GM21737 (cell line): ENCODE data around the gene RUSC2.
"Not testable (repeated sequence)": the region's sequence is repeated elsewhere in the genome, so short reads cannot be mapped to it uniquely, and the experiment has no call there.

Source experiments
- ATAC-seq: cut with Tn5 transposase; IDR thresholded peaks from one replicate; pipeline ENCODE4 v1.9.1; 2021; ENCODE audit warnings: mild to moderate bottlenecking, moderate library complexity; ENCODE audit not compliant: unreplicated experiment

Gene RUSC2, protein sequence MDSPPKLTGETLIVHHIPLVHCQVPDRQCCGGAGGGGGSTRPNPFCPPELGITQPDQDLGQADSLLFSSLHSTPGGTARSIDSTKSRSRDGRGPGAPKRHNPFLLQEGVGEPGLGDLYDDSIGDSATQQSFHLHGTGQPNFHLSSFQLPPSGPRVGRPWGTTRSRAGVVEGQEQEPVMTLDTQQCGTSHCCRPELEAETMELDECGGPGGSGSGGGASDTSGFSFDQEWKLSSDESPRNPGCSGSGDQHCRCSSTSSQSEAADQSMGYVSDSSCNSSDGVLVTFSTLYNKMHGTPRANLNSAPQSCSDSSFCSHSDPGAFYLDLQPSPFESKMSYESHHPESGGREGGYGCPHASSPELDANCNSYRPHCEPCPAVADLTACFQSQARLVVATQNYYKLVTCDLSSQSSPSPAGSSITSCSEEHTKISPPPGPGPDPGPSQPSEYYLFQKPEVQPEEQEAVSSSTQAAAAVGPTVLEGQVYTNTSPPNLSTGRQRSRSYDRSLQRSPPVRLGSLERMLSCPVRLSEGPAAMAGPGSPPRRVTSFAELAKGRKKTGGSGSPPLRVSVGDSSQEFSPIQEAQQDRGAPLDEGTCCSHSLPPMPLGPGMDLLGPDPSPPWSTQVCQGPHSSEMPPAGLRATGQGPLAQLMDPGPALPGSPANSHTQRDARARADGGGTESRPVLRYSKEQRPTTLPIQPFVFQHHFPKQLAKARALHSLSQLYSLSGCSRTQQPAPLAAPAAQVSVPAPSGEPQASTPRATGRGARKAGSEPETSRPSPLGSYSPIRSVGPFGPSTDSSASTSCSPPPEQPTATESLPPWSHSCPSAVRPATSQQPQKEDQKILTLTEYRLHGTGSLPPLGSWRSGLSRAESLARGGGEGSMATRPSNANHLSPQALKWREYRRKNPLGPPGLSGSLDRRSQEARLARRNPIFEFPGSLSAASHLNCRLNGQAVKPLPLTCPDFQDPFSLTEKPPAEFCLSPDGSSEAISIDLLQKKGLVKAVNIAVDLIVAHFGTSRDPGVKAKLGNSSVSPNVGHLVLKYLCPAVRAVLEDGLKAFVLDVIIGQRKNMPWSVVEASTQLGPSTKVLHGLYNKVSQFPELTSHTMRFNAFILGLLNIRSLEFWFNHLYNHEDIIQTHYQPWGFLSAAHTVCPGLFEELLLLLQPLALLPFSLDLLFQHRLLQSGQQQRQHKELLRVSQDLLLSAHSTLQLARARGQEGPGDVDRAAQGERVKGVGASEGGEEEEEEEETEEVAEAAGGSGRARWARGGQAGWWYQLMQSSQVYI (N-terminal part only)

DNA sequence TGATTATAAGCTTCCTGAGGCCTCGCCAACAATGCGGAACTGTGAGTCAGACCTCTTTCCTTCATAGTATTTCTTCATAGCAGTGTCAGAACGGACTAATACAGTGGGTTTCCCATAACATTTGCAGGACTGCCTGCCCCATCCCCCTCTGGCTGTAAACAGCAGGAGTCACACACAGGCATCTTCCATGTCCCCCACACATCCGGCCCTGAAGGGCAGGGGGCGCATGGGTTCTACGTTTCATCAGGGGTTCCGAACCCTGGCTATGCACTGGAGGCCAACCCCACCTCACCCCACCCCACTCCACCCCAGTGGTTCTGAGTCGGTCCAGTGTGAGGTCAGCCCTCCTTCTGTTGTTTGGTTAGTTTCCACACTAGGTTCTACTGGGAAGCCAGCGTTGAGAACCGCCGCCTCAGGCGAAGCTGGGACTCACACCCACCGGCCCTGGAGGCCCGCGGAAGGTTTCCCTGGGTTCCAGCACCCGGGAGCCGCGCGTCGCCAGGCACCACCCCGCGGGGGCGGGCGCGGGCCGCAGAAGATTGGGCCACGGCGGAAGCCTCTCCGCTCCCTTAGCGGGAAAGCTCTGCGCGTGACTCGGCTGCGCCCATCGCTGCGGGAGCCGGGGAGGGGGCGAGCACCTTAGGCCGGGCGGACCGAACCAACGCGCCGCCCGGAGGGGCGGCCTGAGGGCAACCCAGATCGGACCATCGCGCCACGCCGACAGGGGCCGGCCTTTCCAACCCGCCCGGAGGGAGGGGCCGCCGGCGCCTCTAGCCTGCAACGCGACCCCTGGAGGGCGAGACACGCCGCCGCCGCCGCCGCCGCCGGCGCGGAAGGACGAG, at the start of gene RUSC2:
RUSC2 (plus strand) TSS at position 799 of the 842 bp plus-strand sequence. CDS start 56,411 bp downstream, outside the sequence.
- no peak for ATAC-seq

DNA sequence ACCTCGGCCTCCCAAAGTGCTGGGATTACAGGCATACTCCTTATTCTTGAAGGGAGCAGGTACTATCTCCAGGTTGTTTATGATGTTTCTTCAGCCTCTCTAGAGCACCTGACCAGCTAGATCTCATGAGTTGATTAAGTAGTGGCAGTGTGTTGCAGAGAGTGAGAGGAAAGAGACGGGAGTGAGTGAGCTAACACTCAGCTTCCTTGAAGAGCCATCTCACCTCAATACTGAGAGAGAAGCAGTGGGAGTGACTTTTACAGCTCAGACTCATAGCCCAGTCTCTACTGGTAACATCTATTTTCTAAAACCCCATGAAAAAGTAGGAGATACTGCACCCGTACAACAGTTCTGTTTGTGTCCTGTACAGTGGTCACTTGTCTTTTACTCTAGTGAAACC, 43.9 kb upstream of the RUSC2 start:
- no peak for ATAC-seq

DNA sequence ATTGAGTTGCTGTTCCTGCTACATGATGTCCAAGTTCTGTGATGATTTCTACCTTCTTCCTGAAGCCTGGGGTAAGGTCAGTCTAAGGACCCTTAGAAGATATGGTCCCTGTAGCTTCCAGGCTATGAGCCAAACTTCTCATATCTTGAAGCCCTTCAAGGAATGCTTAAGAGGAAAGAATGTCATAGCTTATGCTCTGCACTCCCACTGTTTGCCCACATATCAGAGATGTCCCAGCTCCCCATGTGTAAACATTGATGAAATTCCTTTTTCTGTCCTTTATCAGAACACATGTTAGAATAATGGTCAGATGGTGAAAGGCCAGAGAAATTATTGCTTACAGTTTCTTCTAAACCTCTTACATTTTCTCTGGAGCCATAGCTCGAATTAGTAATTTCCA, 41.4 kb upstream of the RUSC2 start:
- ATAC-seq, result no peak

DNA sequence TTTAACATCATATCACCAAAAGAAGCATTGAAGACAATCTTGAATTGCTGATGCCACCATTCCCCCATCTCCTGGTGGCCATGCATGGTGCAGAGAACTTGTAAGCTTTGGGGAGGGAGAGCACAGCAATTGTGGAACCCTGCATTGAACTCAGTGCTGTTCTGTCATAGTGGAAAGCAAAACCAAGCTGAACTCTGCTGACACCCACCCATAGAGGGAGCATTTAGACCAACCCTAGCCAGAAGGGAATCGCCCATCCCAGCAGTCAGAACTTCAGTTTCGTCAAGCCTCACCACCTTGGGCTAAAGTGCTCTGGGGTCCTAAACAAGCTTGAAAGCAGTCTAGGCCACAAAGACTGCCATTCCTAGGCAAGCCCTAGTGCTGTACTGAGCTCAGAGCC, 37.4 kb upstream of the RUSC2 start:
- no peak for ATAC-seq

DNA sequence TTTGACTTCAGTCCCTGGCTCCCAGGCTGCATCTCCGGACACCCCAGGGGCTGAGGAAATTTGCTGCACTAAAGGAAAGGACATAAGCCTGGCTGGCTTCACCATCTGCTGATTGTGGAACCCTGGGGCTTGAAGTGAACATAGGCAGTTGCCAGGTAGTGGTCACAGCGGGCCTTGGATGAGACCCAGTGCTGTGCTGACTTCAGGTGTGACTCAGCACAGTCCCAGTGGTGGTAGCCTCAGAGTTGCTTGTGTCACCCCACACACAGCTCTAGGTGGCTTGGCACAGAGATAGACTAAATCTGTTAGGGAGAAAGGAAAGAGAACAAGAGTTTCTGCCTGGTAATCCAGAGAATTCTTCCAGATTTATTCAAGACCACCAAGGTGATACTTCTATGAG, 36.1 kb upstream of the RUSC2 start:
- ATAC-seq, result no peak

DNA sequence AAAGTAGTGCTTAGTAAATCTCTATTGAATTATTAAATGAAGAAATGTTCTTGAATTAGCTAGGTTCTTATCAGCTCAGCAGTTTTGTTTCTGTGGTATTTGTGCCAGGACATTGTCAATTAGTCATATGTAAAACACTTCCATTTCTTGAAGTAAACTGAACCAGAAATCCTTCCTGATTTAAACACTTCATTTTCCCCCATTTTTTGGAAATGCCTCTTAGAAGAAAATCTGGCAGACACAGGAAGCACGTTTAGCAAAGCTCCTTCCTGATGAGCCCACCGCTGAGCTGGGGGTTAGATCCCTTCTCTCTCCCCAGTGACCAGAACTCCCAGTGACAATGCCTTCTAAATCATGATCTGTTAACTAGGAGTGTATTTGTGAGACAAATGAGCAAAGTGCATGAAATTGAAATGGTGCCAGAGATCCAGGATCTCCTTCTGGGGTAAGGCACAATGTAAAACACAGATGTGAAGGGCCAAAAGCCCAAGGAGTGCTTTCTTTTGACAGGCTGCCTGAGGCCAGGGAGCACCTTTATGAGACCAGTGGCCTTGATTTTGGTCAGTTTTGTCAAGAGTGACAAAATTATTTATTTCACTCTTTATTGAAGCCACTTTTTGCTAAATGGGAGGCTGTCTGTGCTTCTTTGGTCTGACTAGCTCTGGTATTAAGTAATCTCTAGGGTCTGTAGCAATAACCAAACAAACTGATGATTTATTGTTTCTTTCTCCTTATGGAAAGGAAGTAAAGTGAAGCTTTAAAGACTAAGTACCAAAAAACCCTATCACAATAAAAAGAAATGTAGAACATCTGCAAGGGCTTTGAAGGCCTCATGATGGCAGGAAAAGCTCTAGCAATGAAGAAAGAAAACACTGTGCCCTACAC, 25.5 kb upstream of the RUSC2 start:
- no peak for ATAC-seq

DNA sequence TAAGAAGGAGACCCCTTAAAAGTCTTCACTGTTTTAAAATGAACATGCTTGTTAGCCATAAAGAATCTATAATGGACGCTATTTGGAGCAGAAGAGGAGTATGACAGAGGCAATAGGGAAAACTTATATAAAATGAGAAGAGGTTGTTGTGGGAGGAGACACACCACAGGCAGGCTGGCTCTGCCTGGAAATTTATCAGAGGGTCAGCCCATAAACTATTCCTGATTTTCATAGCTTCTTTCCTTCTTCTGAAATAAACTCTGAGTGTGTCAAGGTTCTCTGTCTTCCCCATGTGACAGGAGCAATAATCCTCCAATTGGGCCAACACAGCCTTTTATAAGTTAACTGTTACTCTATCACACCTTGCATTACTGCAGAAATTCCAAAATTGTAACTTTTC, 19.6 kb upstream of the RUSC2 start:
- ATAC-seq, result no peak

DNA sequence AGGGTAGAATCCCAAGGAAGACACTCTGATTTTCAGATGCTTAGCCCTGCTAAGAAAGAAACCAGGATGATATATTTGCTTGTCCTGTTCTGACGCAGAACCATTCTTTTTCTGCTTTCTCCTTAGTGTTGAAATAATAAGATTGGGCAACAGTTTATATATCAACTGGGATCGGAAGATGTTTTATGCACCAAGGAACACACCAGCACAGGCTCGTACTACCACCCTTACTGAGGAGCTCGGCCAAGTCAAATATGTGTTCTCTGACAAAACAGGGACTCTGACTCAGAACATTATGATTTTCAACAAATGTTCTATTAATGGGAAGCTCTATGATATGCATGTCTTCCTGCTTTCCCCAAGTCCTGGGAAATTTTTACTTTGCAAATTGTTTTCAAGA, 19.0 kb upstream of the RUSC2 start:
- no peak for ATAC-seq

DNA sequence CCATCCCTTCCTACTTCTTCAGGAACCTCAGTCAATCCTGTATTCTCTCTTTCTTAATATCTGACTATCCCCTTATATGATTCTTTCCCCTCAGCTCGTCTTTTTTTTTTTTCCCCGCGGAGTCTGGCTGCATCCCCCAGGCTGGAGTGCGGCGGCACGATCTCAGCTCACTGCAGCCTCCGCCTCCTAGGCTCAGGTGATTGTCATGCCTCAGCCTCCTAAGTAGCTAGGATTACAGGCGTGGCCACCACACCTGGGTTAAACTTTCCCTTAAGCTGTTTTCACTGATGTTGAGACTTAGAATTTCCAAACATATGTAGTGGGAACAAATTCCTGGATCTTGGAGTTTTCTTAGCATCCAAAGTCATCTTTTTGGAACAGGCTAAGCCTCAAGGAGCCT, 13.3 kb upstream of the RUSC2 start:
- ATAC-seq, result no peak

DNA sequence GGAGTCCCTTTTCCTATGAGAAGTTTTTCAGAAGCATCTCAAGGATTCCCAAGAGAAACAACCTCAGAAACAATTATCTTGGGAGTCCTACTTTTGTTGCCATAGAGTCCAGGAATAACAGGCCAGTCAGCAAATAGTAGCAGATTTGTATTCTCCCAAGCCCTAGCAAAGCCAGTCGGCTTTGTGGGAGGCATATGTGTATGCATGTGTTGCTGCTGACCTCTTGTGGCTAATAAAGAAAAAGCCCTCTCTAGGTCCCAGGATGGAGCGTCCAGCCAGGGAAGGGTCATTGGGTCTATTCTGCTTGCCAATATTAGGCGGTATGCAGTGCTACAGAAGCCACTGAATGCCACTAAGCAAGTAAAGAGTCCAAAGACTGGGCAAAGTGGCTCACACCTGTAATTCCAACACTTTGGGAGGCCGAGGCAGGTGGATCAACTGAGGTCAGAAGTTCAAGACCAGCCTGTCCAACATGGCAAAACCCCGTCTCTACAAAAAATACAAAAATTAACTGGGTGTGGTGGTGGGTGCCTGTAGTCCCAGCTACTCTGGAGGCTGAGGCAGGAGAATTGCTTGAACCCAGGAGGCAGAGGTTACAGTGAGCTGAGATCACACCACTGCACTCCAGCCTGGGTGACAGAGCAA, 12.6 kb upstream of the RUSC2 start:
- not testable (repeated sequence) for ATAC-seq

DNA sequence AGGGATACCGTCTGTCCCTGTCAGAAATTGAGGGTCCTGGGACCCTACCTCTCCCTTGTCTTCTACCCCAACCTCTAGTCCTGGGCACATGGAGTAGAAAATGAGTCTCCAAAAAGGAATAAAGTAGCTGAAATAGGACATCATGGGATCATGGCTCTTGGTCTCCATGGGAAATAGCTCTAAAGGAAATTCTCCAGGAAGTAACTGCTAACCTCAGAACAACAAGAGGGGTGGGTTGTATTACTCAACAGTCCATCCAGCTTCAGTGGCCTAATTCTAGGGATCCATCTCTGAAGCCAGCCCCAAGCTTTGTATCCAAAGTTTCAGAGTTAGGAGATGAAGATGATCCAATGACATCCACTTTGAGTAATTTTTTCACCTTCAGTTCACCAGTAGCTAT, 11.0 kb upstream of the RUSC2 start:
- no peak for ATAC-seq

DNA sequence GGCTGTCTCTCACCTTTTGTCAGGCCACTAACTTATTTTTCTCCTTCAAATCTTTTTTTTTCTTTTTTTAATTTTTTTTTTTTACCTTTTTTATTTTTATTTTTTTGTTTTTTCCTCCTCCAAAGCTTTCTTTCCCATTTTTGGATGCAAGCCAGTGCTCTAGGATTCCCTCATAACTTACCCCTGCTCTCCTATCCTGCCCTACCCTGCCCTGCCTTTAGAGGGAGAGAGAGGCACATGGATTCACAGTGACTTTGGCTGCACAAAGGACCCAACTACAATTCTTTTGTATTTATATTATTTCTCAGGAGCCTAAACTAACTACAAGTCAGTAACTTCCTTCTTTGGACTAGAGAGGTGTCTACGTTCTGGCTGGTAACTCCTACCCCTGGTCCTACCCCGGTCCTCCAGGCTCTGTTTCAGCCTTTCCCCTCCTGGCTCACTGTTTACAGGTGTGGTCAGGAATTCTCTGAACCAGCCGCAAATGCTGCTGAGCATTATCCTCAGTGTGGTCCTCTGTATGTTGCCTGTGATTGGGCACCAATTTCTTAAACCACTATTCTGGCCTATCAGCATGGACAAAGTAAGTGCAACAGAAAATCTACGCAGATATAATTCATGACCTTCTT, 8.4 kb upstream of the RUSC2 start:
- ATAC-seq, result no peak

DNA sequence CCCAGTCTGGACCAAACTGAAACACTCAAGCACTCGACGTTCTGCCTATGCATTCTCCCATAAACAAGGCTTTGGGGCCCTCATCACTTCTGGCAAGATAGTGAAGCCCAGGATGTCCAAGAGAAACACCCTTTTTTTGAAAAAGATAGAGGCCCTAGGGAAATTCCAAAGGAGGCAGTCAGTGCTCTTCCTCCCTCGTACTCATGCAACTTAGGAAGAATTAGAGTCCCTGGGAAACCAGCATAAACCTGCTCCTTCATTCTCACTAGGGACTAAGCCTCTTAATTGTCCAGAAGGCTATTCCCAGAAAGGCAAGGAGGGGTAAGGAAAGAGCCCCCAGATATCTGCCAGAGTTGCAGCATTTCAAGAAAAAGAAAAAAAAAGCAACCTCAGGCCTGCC, 7.8 kb upstream of the RUSC2 start:
- no peak for ATAC-seq

DNA sequence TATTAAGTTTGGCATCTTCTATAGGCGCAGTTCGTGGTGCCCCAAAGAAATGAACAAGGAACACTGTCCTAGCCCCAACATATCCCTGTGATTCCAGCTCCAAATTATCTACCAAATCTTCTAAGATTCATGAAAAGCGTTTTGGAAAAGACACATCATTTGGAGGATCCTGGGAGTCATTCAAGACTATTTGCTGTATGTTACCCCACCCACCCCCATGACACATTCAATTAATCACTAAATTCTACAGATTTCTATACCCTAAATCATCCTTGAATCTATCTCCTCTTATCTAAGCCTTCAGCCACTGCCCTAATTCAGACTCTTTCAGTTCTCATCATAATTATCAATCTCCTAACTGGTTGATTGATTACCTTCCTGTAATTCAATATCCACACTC, 5.5 kb upstream of the RUSC2 start:
- ATAC-seq, result no peak

DNA sequence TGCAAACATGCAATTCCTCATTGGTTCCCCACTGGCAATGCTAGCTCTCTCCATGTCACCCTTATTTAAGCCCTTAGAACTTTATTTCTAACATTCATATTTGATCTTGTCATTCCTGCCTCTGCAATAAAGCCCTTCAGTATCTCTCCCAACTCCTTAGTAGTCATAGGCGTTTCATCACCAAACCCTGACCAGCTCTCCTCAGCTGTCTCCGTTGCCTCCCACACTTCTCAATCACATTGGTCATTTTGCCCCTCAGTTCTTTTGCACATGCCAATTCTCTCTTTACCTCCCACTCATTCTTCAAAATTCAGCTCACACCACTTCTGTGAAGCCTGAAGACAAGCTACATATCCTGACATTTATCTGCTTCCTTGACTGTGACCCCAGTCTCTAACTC, 2.8 kb upstream of the RUSC2 start:
- no peak for ATAC-seq

DNA sequence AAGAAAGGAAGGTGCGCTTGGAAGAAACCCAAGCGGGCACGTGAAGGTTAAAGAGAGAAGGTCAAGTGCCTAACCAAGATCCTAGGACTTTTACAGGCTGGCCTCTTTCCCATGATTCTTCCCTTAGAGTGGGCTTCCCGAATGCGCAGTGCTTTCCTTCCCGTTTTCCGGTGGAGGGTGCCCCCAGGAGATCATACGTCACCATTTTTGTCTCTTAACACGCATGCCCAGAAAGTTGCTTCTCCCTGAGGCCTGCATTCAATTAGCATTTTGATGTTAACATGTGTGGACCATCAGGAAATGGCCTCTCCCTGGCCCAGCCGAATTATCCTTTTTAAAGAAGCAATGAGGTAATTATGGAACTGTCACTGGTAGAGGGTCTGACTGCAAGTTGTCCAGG, 1.9 kb upstream of the RUSC2 start:
- ATAC-seq, result no peak

DNA sequence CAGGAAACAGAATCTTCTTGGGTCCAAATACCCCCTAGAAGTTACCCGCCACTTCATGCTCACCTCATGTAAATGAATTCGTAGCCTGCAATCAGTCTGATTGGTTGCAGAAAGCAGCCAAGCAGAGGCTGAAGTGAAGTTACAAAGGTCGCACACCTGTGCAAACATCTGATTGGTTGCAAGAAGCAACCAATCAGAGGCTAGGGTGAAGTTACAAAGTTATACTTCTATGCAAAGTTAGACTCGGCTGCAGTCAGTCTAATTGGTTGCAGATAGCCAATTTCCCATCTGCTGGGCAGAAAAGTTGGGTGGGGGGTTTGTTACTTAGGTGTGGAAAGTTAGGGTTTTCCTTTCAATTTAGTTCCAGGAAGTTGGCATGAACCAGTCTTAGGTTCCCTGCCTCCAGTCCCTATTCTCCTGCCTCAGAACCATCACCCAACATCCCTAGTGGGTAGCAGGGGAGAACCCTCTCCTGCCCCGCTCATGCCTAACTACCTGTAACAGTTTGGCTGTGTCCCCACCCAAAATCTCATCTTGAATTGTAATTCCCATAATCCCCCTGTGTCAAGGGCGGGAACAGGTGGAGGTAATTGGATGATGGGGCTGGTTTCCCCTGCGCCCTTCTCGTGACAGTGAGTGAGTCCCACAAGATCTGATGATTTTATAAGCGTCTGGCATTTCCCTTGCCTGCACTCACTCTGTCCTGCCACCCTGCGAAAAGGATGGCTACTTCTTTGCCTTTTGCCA, 1.2 kb upstream of the RUSC2 start:
- no peak for ATAC-seq
